ENCODE data around the gene ZNHIT2. TPM values are rescaled to one million over a fixed set of nuclear protein-coding genes. Genes with fewer than 3 reads are reported as not detected.

ZNHIT2 gene
- total RNA-seq, 2 donors from 2014 or later, result 32.7 to 37.8 TPM

GRCh38 chr11:65115361-65116082 is 2.0 kb downstream of the ZNHIT2 start:
- WGBS, result 86% methylated on average over 16 of the region's 21 CpGs
- intact Hi-C loops (cut with DNase I), result loop anchor here (5.0 to 10.0 kb wide), 3 partner anchors 33 to 261 kb away; partner anchors contain the start of genes ATG2A, CDCA5 and ZFPL1
- H3K4me1 ChIP-seq (replicated peaks), result peaks cover 19% of the 10 kb centered on the region
- DNase-seq (ENCODE audit: low spot score), result no peak
- no peak overlapping the region for H3K27ac ChIP-seq
- no peak overlapping the region for H3K4me3 ChIP-seq
- no peaks in the 10 kb centered on the region for H3K27me3 ChIP-seq (replicated peaks; ENCODE audit: insufficient read depth)
- H3K36me3 ChIP-seq, result peaks cover 4 to 10% of the 10 kb centered on the region in 2 donors
- no peaks in the 10 kb centered on the region for H3K9me3 ChIP-seq
- TF ChIP-seq CTCF (IDR thresholded peaks at IDR 0.05), result no peak
- no peak for TF ChIP-seq POLR2AphosphoS5 (IDR thresholded peaks at IDR 0.05)
- no peak for TF ChIP-seq POLR2A (IDR thresholded peaks at IDR 0.05)

DNA sequence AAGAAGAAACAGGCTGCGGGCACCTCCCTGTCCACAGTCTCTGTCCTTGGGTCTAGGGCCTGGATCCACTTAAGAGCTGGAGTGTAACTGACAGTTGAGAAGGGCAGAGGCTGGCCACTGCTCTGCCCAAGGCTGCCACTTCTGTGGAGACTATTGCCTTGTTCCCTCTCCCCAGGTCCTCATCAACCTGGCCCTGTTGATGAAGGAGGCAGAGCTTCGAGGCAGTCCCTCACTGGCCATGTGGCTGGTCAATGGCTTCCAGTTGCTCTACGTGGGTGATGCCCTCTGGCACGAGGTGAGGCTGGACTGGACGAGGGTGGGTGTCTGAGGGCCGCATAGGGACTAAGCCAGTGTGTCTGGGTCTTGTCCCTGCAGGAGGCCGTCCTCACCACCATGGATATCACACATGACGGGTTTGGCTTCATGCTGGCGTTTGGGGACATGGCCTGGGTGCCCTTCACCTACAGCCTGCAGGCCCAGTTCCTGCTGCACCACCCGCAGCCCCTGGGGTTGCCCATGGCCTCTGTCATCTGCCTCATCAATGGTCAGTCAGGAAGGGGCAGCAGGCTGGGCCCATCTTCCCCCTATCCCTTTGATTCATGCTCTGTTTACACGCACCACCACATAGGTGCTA is 2.8 kb downstream of the ZNHIT2 start:
- Histone ChIP-seq H3K36me3 (peaks cover 0 to 3% of the 10 kb centered on the region in 2 donors), H3K9me3 (no peaks in the 10 kb centered on the region), H3K4me3 (no peak overlapping the region), H3K27ac (no peak overlapping the region), H3K27me3 (replicated peaks; ENCODE audit: insufficient read depth) (no peaks in the 10 kb centered on the region), H3K4me1 (replicated peaks) (peaks cover 18% of the 10 kb centered on the region)
- WGBS, result 93% methylated on average over 5 of the region's 11 CpGs
- no peak for DNase-seq (ENCODE audit: low spot score)
- intact Hi-C loops (cut with DNase I), result loop anchor here (5.0 to 10.0 kb wide), 3 partner anchors 32 to 260 kb away; partner anchors contain the start of genes ATG2A, CDCA5 and ZFPL1
- TF ChIP-seq CTCF (IDR thresholded peaks at IDR 0.05), result no peak
- no peak for TF ChIP-seq POLR2AphosphoS5 (IDR thresholded peaks at IDR 0.05)
- no peak for TF ChIP-seq POLR2A (IDR thresholded peaks at IDR 0.05)

GRCh38 chr11:65113839-65114238 is 3.7 kb downstream of the ZNHIT2 start:
- intact Hi-C loops (cut with DNase I), result loop anchor here (10.0 kb wide), 2 partner anchors 199 to 259 kb away; partner anchors contain the start of gene ATG2A
- 84% methylated on average over 6 of the region's 6 CpGs for WGBS
- H3K36me3 ChIP-seq, result no peaks in the 10 kb centered on the region
- TF ChIP-seq CTCF (IDR thresholded peaks at IDR 0.05), result no peak
- TF ChIP-seq POLR2A (IDR thresholded peaks at IDR 0.05), result no peak
- no peak for TF ChIP-seq POLR2AphosphoS5 (IDR thresholded peaks at IDR 0.05)
- H3K27ac ChIP-seq, result no peak overlapping the region
- no peak overlapping the region for H3K4me3 ChIP-seq
- H3K4me1 ChIP-seq (replicated peaks), result peaks cover 18% of the 10 kb centered on the region
- no peaks in the 10 kb centered on the region for H3K27me3 ChIP-seq (replicated peaks; ENCODE audit: insufficient read depth)
- no peak for DNase-seq (ENCODE audit: low spot score)
- H3K9me3 ChIP-seq, result no peaks in the 10 kb centered on the region

DNA sequence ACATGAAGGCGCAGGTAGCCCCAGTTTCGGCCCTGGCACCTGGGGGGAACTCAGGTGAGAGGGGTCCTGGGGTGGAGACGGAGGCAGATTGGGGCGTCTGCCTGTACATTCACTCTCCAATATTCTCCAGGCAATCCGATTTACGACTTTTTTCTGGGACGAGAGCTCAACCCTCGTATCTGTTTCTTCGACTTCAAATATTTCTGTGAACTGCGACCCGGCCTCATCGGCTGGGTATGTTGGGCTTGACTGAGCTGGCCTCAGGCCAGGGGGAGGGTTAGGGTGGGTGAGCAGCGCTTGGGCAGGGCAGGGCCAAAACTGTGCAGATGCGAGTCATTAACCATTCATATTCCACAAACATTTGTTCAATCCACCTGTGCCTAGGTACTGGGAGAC is 4.1 kb downstream of the ZNHIT2 start:
- no peak for DNase-seq (ENCODE audit: low spot score)
- intact Hi-C loops (cut with DNase I), result loop anchor here (10.0 kb wide), 2 partner anchors 199 to 259 kb away; partner anchors contain the start of gene ATG2A
- peaks cover 18% of the 10 kb centered on the region for H3K4me1 ChIP-seq (replicated peaks)

More for the DNA sequence above, 4.1 kb downstream of the ZNHIT2 start:
- WGBS, result 17% methylated on average over 14 of the region's 14 CpGs
- Histone ChIP-seq H3K27ac (peak overlapping the region; percentile 76 to 80), H3K27me3 (replicated peaks; ENCODE audit: insufficient read depth) (no peaks in the 10 kb centered on the region), H3K9me3 (no peaks in the 10 kb centered on the region), H3K4me3 (peak overlapping the region; percentile 42 to 51), H3K36me3 (no peaks in the 10 kb centered on the region)
- TF ChIP-seq CTCF (IDR thresholded peaks at IDR 0.05) (no peak), POLR2AphosphoS5 (IDR thresholded peaks at IDR 0.05) (no peak), POLR2A (IDR thresholded peaks at IDR 0.05) (no peak)
